DMS53 (cell line): ENCODE data around the gene ITGA7.

Experiments used
- DNase-seq: peaks from one replicate; lab custom pipeline; 2025; lab: John Stamatoyannopoulos, UW

ITGA7 gene

DNA sequence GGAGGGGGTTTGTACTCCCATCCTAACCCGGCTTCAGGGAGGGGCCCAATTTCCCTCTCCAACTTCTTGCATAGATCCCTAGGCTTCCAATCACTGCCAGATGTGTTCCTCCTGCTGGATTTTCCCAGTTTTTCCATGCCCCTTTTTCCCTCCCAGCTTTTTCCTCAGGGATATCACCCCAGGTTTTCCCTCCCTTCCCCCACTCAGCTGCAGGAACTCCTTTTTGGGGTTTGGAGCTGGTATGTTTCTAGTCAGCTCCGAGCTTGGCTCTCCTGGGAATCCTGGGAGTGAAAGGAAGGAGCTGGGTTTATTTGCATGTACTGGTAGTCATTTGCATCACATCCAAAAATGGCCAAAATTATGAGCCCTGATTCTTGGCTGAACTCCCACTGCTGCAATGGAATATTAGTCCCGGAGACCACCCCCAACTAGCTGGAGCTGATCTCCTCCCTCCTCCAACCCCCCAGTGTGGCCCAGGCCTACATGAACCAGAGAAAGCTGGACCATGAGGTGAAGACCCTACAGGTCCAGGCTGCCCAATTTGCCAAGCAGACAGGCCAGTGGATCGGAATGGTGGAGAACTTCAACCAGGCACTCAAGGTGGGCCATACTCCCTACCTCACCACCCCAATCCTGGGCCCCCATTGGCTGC is 11.0 kb upstream of the ITGA7 start:
- no peak for DNase-seq

DNA sequence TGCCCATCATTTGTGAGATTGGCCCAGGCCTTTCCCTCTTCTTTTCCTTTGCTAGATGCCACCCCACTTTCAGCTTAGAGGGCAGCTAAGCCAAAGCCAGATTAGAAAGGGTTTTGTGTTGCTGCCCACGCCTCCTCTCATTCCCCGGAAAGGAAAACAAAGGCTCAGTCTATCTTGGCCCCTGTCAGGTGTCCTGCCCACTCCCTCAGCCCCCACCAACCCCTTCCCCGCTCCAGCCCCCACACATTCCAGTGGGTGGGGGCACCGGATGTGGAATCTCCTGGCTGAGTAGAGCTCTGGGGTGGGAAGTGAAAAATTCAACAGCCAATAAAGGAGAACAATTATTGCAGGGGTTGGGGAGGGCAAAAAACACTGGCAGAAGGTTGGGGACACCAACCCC is 10.3 kb upstream of the ITGA7 start:
- DNase-seq: no peak

DNA sequence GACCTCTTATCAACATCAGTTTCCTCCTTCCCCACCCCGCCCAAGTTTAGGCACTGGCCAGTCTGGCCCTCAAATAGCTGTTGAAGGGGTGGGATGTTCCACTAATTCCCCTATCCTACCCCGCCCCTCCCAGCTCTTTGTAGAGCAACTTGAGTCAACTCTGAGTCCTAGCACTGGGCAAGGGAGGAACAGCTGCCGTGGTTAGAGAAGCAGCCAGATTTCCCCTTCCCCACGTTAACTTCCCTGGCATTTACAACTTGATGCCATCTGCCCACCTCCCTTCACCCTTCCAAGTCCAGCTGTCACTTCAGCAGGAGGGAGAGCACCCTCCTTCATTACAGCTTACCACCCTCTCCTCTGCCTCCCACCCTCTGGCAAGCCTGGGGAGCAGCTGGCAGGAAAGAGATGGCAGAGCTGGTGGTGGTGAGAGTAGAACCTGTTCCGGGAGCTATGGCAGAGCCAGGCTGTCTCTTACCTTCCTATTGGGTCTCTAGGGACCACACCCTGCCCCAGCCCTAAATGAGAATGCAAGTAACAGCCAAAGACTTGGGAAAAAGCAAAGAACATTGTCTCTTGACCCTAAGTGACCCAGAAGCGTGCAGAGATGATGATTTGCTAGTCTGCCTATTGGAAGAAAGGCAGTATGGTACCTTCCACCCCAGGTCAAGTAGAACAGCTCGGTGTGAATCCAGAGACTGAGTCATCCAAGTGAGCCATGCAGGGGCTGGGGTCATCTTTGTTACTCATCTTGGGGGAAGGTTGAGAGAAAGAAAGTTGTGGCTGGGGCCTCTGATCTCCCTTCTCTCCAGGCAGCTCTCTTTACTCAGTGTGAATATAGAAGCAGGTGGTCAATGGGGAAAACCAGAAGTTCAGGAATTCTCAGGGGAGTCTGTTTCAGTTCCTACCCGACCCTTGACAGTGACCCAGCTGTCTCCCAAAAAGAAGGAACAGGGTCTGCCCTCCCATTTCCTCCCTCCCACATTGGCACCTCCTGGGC is 9.6 kb upstream of the ITGA7 start:
- no peak for DNase-seq

DNA sequence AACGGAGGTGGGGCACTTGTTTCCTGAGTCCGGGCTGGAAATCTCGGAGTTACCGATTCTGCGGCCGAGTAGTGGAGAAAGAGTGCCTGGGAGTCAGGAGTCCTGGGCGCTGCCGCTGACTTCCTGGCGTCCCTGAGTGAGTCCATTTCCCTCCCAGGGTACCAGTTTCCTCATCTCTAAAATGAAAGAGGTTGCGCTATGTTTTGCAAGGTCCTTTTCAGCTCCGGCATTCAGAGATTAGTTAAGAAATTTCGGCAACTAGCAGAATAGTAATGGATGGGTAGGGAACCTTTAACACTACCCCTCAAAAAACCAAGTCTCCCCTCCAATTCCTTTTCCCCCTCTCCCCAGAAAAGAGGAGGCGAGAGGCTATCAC is 8.9 kb upstream of the ITGA7 start:
- DNase-seq: no peak

DNA sequence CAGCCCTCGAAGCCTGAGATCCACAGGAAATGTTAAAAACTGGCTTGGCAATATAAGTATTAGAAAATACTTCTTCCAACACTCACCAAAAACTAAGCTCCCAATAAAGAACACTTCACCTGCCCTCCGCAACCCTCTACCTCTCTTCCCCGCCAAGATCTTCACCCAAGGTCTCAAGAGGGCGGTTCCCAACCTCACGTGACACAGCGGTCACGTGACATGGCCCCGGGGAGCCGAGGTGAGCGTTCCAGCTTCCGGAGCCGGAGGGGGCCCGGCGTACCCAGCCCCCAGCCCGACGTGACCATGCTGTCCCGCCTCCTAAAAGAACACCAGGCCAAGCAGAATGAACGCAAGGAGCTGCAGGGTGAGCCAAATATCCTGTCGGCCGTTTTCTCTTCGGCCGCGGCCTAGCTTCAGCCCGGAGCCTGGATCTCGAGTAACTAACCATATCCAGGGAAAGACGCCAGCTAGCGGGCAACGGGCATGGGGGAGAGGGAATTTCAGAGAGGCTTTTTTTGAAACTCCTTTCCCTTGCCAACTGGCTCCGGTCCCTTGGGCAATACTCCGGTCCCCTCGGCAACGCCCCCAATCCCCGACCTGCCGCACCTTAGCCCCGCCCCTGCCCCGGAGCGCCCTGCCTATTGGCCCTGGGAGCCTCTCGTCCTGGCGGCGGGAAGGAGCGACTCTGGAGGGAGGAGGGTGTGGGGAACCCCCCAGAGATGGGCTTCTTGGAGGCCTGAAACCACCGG is 8.3 kb upstream of the ITGA7 start, which contains the start of gene BLOC1S1:
TSS of gene BLOC1S1 (plus strand) at position 214 of the 749 bp plus-strand sequence. CDS start at position 220, 6 bp downstream.
- DNase-seq: peak; percentile 98

DNA sequence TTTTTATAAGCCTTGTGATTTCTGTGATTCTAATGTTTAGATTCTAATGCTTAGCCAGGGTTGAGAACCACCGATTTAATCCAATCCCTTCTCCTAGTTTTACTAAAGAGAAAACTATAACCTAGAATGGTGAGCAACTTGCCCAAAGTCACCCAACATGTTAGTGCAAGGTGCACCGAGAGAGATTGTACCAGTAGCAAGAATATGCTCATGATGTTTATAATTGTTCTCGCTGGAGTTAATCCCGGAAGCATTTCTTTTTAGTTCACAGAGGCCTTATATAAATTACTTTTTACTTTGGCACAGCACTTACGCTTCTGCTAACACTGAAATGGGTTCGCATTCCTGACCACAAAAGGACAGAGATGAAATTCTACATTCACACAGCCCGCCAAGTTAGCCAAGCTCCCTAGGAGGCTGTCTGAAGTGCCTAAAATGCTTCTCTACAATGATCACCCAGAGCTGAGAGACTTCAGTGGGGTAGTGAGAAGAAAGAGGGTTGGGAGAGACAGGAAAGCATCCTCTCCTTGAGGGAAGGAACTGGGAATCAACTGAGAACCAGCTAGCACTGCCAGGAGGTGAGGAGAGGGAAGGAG is 7.6 kb upstream of the ITGA7 start:
- DNase-seq: no peak

DNA sequence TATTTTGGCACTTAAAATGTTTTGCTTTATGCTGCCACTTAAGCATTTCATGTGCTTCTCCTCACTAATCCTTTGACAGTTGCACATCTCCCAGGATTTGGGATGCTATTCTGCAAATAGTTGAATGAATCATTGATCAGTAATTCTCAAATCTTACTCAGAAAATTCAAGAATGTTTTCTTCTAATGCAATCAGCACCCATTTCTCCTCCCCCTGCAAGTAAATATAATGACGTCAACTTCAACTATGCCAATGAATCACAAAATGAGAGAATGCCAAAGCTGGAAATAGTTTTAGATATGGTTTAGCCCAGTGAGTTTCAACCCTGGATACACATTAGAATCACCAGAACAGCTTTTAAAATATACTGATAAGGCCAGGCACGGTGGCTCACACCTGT is 6.0 kb upstream of the ITGA7 start:
- DNase-seq: no peak

DNA sequence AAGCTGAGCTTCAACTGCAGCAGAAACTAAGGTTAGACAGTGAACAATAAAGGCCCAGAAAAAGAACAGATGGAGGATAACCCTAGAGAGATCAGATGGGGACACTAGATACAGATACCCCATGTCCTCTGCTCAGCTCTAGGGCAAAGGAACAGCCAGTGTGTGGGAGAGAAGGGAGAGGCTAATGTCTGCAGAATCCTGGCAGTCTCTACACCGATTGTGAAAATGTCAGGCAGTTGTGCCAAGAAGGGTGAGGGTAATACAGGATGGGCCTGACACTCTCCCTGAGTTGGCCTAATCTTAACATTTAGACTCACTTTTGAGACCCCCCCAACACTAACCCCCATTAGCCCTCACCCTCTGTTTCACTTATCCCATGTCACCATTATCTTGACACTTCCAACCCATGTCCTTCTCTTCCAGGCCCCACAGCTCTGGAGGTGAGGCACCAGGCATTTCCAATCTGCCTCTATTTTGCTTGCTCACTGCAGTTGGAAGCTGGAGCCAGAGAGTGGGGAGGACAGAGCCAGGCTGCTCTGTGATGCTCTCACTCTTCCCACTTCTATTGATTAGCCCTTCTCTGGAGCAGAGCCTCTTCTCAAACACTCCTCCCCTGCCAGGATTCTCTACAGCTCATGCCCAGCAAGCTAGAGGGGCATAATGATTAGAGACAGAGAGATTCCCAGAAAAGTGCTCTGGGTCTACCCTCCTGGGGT is 5.2 kb upstream of the ITGA7 start:
- DNase-seq: no peak

DNA sequence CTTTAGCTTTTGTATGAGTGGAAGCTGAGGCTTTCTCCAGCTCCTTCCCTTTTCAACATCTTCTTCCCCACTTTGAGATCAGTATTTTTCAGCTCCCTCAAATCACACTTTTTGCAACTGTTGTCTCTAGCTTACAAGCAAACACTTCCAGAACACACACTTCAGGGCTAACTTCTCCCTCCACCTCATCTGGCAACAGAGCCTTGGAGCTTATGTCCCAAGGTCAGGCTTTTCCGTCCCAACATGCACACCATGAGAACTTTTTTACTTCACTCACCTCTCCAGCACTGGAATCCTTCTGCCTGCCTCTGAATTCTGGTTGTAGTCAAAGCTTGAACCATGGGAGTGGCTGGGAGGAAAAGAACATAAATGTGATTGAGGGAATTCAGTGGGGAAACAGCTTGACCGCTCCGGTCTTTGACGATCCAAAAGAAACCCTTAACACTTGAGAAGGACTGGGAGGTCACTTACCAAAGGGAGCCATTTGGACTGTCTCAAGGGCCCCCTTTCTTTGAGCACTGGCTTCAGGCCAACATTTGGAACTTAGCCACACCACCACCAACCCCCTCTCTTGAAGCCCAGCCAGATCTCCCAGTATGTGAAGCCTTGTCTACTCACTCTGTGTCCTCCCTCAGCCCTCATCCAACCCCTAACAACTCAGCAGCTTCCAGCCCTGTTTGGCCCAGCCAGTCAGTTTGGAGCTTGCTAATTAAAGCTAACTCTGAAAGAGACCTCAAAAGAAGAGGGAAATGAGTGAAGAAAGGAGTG is 4.3 kb upstream of the ITGA7 start:
- no peak for DNase-seq

DNA sequence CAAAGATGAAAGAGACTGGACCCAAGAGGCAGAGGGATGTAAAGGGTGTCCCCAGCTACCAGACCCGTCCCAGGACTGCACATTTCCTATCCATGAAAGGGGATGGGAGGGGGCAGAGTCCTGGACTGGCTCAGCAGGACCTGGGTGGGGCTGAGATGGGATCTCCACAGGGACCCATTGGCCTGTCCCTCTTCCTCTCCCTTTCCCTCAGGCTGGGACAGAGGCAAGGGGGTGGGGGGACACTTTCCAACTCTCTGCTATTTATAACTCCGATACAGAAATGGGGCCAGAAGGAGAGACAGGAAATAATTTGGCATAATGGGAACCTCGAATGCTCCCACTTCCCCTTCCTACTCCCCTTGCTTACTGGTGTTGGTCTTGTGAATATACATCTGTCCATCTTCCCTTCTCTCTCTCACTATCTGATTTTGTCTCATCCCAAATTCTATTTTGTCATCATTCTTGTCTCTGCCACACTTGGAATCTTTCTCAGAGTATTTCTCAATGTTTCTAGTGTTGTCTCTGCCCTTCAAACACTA is 1.1 kb upstream of the ITGA7 start:
- no peak for DNase-seq

DNA sequence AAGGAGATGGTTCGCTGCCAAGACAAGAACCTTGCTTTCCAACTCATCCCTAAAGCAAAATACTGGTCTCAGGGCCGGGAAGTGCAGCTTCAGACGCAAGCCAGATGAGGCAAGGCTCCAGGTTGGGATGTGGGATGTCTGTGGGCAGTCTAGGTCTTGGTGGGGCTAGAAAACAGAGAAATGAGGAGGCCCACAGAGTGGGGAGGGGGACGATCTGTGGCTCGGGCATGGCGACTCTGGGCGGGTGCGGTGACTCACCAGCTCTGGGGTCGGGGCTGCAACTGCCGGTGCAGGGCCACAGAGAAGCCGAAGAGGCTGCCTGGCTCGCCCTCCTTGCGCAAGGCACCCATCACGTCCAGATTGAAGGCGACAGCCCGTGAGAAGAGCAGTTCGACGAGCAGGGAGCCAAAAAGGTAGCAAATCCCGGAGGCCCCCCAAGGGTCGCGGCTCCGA is 459 bp downstream of the ITGA7 start:
- peak; percentile 44 for DNase-seq

DNA sequence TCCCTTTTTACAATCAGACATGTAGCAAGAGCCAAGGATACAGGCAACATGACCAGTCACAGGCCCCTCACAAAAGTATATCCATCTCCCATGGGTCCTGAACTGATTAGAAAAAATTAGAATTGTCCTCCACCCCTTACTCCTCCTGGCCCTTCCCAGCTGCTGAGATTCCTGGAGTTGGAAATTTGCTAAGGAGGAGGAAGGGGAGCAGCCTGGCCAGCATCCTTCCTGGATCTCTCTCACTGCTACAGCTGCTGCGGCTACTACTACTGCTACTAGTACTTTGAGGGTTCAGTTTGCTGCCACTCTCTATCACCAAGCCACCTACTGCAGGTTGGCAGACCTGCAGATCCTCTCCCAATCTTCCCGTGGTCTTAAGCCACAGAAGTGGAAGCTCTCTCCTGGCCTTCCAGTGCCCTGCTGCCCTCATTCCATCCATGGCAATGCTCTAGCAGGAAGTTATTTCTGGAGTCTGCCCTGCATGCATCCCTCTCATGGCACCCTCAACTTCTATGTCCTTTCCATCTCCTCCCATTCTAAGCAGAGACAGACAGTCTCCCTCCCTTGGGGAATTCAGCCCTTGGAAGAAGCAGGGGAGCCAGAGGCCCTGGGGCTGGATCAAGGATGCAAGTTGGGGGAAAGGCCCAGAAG is 1.0 kb downstream of the ITGA7 start:
- DNase-seq: no peak

DNA sequence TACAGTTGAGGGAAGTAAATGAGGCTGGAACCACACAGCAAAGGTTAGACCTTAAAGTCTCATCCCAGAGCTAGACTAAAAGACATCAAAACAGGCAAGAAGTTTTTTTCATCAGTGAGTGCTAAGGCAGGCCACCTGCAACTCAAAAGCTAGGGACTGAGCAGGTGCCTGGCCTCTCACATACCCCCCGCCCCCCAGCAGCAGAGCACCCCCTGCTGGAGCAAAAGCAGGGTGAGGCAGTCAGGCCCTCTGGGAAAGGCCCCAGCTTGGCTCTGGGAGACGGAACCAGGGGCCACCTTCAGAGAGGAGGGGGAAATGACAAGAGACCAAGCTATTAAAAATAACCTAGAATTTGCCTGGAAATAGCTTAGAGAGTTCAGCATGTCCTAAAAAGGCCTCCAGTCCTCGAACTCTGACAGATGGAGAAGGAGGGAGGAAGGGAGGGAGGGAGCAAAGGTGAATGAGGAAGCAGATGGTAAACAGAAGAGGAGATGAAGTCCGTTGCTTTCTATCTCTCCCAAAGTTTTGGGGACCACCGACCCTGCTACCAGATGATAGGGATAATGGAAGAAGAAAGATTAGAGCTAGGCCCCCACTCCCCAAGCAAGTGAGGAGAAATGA is 1.8 kb downstream of the ITGA7 start:
- peak; percentile 65 for DNase-seq

DNA sequence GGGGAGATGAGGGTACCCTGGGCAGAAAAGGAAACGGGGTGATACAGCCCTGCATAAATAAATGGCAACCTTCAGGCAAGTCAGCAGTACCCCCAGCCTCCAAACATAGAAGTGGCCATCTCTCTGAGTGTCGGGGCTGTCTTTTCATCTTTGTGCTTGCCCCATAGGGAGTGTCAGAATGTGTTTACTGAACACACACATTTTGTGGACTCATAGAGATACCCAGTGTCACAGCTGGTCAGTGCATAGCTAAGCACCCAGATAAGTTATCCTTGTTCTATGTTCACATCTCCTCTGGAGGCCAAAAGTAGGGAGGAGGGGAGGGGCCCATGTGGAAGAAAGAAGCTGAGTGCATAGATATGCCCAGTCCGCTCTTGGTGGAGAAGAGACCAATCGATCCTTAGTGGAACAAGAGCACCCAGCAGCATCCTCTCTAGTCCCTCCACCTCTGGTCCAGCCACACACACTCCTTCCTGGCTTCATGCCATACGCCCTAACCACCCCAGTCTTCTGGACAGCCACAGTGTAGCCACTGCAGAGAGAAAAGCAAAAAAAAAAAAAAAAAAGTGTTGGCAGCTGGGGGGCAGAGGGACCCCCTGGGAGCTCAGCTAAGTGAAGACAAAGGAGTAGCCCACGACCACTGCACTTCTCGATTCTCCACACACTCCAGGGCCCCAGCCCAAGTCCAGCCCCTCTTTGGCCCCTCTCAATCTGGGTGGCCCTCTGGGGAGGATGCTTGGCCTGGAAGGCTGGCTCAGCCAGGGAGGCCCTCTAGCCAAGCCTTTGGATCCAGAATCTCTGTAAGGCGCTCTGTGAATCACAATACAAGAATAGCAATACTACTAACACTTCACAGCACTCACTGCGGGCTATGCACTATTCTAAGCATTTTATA is 2.6 kb downstream of the ITGA7 start:
- no peak for DNase-seq

DNA sequence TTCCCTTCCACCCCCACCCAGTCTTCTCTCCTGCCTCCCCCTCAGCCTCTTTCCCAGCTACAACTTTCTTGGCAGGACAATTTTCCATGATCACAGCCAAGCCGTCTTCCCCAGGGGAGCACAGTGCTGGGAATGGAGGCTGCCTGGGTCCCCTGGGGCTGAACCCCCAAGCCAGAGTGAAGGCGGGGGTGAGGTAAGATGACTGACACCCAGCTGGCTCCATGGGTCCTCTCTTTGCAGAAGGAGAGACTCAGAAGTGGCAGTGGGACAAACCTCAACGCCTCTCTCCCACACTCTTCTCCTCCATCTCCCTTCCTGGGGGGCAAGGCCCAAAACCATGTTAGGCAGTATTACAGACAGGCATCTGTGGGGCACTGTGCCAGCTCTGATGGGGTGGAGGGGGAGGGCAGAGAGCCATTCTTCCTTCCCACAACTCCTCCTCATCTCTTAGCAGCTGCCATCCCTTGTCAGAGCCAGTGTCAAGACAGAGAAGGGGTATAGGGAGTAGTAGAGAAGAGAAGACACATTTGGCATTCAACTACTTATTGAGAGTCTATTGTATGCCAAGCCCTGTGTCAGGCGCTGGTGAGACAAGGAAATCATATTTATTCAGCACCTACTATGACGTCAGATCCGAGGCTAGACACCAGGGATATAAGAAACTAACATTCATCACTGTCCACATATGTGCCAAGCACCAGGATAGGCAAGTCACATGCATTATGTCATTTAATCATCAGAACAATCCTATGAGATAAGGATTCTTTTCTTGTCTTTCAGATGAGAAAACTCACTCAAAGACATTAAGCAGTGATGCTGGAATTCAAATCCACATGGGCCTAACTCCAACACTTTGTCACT is 3.6 kb downstream of the ITGA7 start:
- DNase-seq: no peak

DNA sequence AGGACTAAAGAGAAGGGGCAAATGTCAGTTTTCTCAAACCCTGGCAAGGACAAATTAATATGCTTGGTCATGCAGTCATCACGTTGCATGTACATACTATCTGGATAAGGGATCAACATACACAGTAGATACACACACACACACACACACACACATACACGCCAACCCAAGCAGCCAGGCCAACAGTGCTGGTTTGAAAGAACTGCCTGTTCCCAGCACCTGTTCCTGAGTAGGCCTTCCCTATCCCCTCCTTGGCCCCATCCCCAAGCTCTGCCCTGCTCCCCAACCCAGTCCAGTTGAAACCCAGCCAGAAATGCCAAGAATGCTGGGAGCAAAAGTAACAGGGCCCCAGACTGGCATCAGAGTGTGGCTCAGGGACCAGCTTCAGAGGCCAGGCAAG is 4.4 kb downstream of the ITGA7 start:
- DNase-seq: no peak

DNA sequence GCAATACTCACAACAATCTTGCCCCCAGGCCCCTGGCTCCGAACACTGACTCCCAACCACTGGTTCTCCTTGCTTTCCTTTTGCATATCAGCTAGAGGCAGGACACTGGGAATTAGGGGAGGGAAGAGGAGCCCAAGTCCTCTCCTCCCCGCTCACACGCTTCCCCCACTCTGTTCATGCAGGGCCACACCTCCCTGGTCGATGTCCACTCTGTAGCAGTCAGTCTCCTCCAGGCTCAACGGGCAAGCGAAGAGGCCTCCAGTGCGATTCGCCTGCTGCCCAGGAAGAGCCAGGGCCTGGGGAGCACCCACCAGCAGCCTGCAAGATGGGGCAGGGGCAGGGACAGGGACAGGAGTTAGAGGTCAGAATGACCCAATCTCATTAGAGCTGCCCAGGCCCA is 4.8 kb downstream of the ITGA7 start:
- DNase-seq: no peak
